Right cardiac atrium (tissue), 5 donors: ENCODE measurements around the gene PARK7. TPM values are rescaled to one million over a fixed set of nuclear protein-coding genes. Genes with fewer than 3 reads are reported as not detected.
A peak's percentile ranks its signal among the peaks of the same experiment; 100 is the strongest.

Source experiments
- ATAC-seq, 2 donors: fragments of 200-7000 bp; cut with Tn5 transposase; one replicate each; pipeline versions ENCODE4 v1.8.0 to v1.9.1; 2020; ENCODE audit warnings: moderate library complexity in 2 of 2, mild to moderate bottlenecking in 1 of 2
- DNase-seq, 3 donors: peaks; one replicate each; pipeline ENCODE4 v3.0.0-alpha.2; 2020
- H3K27ac ChIP-seq: one replicate; pipeline ENCODE4 v1.5.1; 2013; ENCODE audit warnings: mild to moderate bottlenecking, low read length, control low read depth, moderate library complexity
- H3K27me3 ChIP-seq: one replicate; pipeline ENCODE4 v1.6.1; 2013; ENCODE audit not compliant: control insufficient read depth, insufficient read depth
- H3K4me1 ChIP-seq: one replicate; pipeline ENCODE4 v1.6.1; 2013; ENCODE audit warnings: low read length; ENCODE audit not compliant: control insufficient read depth, insufficient read depth
- H3K4me3 ChIP-seq: one replicate; pipeline ENCODE4 v1.5.1; 2013; ENCODE audit warnings: low read length, control low read depth
- H3K9me3 ChIP-seq: one replicate; pipeline ENCODE4 v1.6.1; 2013; ENCODE audit warnings: low read length; ENCODE audit not compliant: control insufficient read depth
- WGBS: extraction: QIAGEN DNeasy Blood & Tissue Kit; methylation state at CpG from one replicate; pipeline ENCODE4 v1.1.7; 2013; 5-methylcytosine and 5-hydroxymethylcytosine counted together
- intact Hi-C, 4 donors: fragments of 100-400 bp; cut with DNase I; formaldehyde crosslinking; loops; one replicate each; pipeline versions ENCODE4 v1.11.0 to v1.14.0; 2022 to 2023
- polyA plus RNA-seq: library from polyadenylated mRNA; stranded (reverse); fragments of 200-250 nt; gene quantifications from one replicate; pipeline ENCODE4 v1.2.3, GENCODE V29; 2013
- total RNA-seq, 4 donors: library from RNA; stranded (reverse); fragmentation: NEBNext Ultra II Directional; extraction: Animal tissue kit (Norgen Biotek cat#: 25700); gene quantifications; one replicate each; pipeline ENCODE4 v1.2.1, GENCODE V29; 2021
- donor health status: healthy with polysubstance abuse.
- donor health status: DM: no; HTN: yes; CAD: no.
- donor health status: DM: no; HTN: no; CAD: no.
- donor health status: DM: no; HTN: yes; CAD: no; lungs with severe emphysema.
- donor health status: DM: yes; HTN: yes; CAD: no.

Gene PARK7
- total and polyA plus RNA-seq, 5 donors: 302 to 501 (median 317) TPM

DNA sequence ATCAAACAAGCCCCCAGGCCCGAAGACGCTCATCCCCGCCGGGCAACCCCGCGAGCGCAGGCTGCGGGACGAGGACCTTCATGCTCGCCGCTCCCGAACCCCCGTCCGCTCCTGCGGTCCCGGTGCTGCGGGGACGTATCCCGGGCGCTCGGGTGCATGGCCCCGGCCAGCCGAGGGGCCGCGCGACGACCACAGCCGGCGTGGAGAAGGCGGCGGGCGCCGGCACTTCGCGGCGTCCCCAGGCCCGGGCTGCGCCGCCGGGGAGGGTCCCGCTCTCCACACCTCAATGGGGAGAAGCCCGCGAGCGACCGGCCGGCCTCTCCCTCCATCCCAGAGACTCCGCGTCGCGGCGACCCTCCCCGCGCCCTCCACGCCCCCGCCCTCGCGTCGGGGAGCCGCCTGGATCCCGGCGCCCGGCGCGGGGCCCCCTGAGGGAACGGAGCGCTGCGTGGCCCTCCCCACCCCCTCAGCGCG is 64.2 kb downstream of the PARK7 start:
- peak overlapping the region; percentile 88 for H3K4me3 ChIP-seq
- peaks cover 2% of the 10 kb centered on the region for H3K4me1 ChIP-seq
- under 1% methylated on average over 69 of the region's 69 CpGs for WGBS
- intact Hi-C loops: loop anchor here in 2 of 4 donors (5.0 kb wide), 3 partner anchors 212 to 292 kb away; partner anchors contain the start of gene SLC45A1 (in 1 of the 2)
- H3K9me3 ChIP-seq: no peaks in the 10 kb centered on the region
- DNase-seq (peak in 1 of 3 donors; percentile 69), ATAC-seq (peak; percentile 1 to 2)
- no peaks in the 10 kb centered on the region for H3K27me3 ChIP-seq
- peak overlapping the region; percentile 73 for H3K27ac ChIP-seq

DNA sequence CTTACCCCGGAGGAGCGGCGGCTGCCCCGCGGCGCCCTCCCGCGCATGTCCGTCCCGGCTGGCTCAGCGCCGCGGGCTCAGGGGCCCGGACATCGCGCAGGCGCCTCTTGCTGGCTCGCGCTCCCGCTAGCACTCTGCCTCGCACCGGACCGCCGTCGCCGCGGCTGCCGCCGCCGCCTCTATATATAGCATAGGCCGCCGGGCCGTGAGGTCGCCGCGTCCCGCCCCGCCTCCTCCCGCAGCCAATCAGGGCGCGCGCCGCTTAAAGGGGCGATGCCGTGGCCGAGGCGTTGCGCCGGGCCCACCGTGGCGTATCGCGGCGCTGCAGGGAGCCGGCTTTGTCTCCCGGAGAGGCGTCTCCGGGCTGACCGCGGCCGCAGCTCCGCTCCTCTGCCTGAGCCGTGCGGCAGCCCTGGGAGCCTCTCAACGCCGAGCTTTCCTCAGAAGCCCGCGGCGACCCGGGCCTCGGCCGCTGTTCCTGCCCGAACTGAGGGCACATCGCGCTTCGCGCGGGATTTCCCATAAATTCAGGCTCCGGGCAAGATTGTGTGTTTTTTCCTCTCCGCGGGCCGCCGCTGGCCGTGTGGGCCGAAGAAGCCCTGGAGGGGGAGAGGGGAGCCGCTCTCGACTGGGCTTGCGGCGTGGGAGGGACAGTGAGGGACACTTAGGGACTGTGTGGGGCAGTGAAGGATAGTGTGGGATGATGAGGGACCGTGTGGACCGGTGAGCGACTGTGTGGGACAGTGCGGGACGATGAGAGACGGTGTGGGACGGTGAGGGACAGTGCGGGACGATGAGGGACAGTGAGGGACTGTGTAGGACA is 64.9 kb downstream of the PARK7 start, which contains the start of gene ERRFI1:
ERRFI1 (minus strand) TSS at position 157 of the 823 bp plus-strand sequence. CDS start 10,690 bp downstream, outside the sequence.
- peak within 1 kb of the TSS; percentile 87 for H3K27ac ChIP-seq
- H3K4me3 ChIP-seq: peak within 1 kb of the TSS; percentile 88
- no peaks in the 10 kb centered on the region for H3K9me3 ChIP-seq
- no peaks in the 10 kb centered on the region for H3K27me3 ChIP-seq
- ATAC-seq (peak; percentile 97 to 98), DNase-seq (peak; percentile 96 to 99 (median 99))
- peaks cover 2% of the 10 kb centered on the region for H3K4me1 ChIP-seq
- intact Hi-C loops: loop anchor here in 2 of 4 donors (5.0 kb wide), 3 partner anchors 211 to 291 kb away; partner anchors contain the start of gene SLC45A1 (in 1 of the 2)
- WGBS: 3% methylated on average over 98 of the region's 98 CpGs

DNA sequence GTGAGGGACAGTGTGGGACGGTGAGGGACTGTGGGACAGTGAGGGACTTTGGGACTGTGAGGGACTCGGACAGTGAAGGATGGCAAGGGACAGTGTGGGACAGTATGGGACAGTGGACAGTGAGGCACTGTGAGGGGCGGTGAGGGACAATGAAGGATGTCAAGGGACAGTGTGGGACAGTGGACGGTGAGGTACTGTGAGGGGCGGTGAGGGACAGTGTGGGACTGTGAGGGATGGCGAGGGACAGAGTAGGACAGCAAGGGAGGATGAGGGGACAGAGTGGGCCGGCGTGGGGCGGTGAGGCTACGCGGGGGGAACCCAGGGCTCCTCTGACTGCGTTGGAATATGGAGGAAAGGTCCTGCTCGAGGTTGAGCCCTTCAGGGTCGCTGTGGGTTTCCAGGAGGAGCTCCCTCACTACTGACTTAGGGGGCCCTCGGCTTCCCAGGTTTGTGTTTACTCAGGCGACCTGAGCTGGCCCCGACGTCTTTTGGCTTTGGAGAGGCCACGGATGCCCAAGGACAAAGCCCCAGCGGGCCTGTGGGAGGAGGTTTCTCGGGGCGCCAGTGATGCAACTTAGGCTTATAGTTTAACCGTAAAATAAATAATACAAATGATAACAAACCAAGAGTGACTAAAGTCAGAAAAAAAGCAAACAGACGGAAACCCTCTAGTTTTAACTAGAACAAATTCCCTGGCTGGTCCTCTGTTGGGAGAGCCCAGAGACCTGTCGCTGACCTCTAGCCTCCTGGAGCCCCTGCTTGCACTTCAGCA is 65.7 kb downstream of the PARK7 start:
- H3K9me3 ChIP-seq: no peaks in the 10 kb centered on the region
- intact Hi-C loops: loop anchor here in 2 of 4 donors (5.0 kb wide), 3 partner anchors 210 to 290 kb away; partner anchors contain the start of gene SLC45A1 (in 1 of the 2)
- peak overlapping the region; percentile 87 for H3K27ac ChIP-seq
- H3K4me3 ChIP-seq: peak overlapping the region; percentile 88
- peaks cover 2% of the 10 kb centered on the region for H3K4me1 ChIP-seq
- H3K27me3 ChIP-seq: no peaks in the 10 kb centered on the region
- DNase-seq (peak; percentile 61 to 82 (median 75)), ATAC-seq (peak; percentile 2 to 4)
- 75% methylated on average over 25 of the region's 25 CpGs for WGBS

- Histone ChIP-seq H3K27ac (peak overlapping the region; percentile 82), H3K4me3 (no peak overlapping the region), H3K4me1 (peaks cover 2% of the 10 kb centered on the region), H3K27me3 (no peaks in the 10 kb centered on the region), H3K9me3 (no peaks in the 10 kb centered on the region)
- ATAC-seq (no peak), DNase-seq (no peak)
- WGBS: 30% methylated on average over 8 of the region's 8 CpGs
- intact Hi-C loops: loop anchor here in 2 of 4 donors (5.0 kb wide), 3 partner anchors 209 to 289 kb away; partner anchors contain the start of gene SLC45A1 (in 1 of the 2)
These were observed 66.4 kb downstream of the PARK7 start for GRCh38 chr1:8027748-8028570.

GRCh38 chr1:8028571-8028910 is 67.0 kb downstream of the PARK7 start:
- H3K9me3 ChIP-seq: no peaks in the 10 kb centered on the region
- no peak overlapping the region for H3K27ac ChIP-seq
- 47% methylated on average over 1 of the region's 1 CpG for WGBS
- intact Hi-C loops: loop anchor here in 2 of 4 donors (5.0 kb wide), 3 partner anchors 209 to 289 kb away; partner anchors contain the start of gene SLC45A1 (in 1 of the 2)
- ATAC-seq (no peak), DNase-seq (no peak)
- H3K4me3 ChIP-seq: no peak overlapping the region
- H3K27me3 ChIP-seq: no peaks in the 10 kb centered on the region
- peaks cover 2% of the 10 kb centered on the region for H3K4me1 ChIP-seq

DNA sequence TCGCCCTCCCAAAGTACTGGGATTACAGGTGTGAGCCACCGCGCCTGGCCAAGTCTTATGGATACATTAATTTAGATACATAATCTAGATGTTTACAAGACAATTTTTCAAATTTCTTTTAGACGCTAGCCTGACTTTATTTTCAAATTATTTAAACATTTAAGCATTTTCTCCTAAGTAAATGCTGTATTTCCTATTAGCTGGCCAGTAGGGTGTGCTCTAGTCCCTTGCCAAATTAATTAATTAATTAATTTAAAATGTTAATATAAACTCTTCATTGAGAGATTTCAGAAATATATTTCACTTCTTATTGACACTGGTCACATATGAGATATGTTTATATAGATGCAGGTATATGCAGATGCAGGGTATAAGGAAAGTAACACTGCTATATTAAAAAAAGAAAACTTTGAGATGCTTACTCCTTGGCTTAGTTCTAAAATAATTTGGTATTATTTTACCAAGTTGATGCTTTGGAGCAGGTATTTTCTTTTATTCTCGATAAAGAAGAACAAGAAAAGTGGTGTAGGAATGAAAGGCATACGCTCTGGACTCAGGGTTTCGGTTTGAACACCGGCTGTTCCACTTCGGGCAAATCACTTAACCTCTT is 69.8 kb downstream of the PARK7 start:
- Histone ChIP-seq H3K4me1 (peaks cover 2% of the 10 kb centered on the region), H3K27ac (no peak overlapping the region), H3K9me3 (no peaks in the 10 kb centered on the region), H3K4me3 (no peak overlapping the region), H3K27me3 (no peaks in the 10 kb centered on the region)
- WGBS: 79% methylated on average over 9 of the region's 9 CpGs
- intact Hi-C loops: loop anchor here in 2 of 4 donors (5.0 to 10.0 kb wide), 2 partner anchors 184 to 281 kb away; no protein-coding TSS in a partner anchor
- ATAC-seq (no peak), DNase-seq (no peak)

DNA sequence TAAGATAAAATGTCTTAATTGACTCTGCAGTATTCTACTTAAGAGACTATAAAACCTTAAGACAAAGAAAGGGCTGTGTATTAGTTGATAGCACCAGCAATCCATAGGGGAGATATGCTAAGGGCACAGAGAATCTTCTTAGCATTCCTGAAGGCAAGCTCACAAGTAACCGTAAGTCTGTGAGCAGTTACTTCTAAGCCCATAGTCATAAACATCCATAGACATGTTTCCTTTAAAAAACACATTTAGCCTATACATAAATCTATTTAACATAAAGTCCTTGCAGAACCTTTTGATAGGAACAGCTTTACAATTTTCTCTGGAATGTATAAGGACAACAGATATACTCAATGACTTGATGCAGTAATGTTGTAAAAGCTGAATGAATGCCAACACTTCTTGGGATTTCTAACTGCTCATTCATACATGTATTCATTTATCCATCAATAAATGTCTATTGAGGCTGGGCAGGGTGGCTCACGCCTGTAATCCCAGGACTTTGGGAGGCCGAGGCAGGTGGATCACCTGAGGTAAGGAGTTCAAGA is 70.9 kb downstream of the PARK7 start:
- no peak for DNase-seq
- intact Hi-C loops: loop anchor here in 2 of 4 donors (5.0 to 10.0 kb wide), 2 partner anchors 182 to 280 kb away; no protein-coding TSS in a partner anchor
- 95% methylated on average over 3 of the region's 3 CpGs for WGBS
- no peaks in the 10 kb centered on the region for H3K9me3 ChIP-seq
- no peak overlapping the region for H3K4me3 ChIP-seq
- no peak overlapping the region for H3K27ac ChIP-seq
- no peaks in the 10 kb centered on the region for H3K4me1 ChIP-seq
- H3K27me3 ChIP-seq: no peaks in the 10 kb centered on the region
- ATAC-seq: no peak

GRCh38 chr1:8033322-8033721 is 71.8 kb downstream of the PARK7 start:
- intact Hi-C loops: loop anchor here in 2 of 4 donors (5.0 to 10.0 kb wide), 2 partner anchors 181 to 279 kb away; no protein-coding TSS in a partner anchor
- no peak for ATAC-seq

More at GRCh38 chr1:8033322-8033721, 71.8 kb downstream of the PARK7 start:
- H3K27me3 ChIP-seq: no peaks in the 10 kb centered on the region
- no peaks in the 10 kb centered on the region for H3K4me1 ChIP-seq
- no peaks in the 10 kb centered on the region for H3K9me3 ChIP-seq
- H3K27ac ChIP-seq: no peak overlapping the region
- no peak overlapping the region for H3K4me3 ChIP-seq
- 79% methylated on average over 6 of the region's 6 CpGs for WGBS
- DNase-seq: no peak
